Measurements from ENCODE around the gene ATP9A. TPM values are rescaled to one million over a fixed set of nuclear protein-coding genes. Genes with fewer than 3 reads are reported as not detected.
A peak's percentile ranks its signal among the peaks of the same experiment; 100 is the strongest.
"Not testable (repeated sequence)": the region's sequence is repeated elsewhere in the genome, so short reads cannot be mapped to it uniquely, and the experiment has no call there.

The ATP9A gene
- total RNA-seq, 1 experiment from 2014 or later, result 18.7 TPM

DNA sequence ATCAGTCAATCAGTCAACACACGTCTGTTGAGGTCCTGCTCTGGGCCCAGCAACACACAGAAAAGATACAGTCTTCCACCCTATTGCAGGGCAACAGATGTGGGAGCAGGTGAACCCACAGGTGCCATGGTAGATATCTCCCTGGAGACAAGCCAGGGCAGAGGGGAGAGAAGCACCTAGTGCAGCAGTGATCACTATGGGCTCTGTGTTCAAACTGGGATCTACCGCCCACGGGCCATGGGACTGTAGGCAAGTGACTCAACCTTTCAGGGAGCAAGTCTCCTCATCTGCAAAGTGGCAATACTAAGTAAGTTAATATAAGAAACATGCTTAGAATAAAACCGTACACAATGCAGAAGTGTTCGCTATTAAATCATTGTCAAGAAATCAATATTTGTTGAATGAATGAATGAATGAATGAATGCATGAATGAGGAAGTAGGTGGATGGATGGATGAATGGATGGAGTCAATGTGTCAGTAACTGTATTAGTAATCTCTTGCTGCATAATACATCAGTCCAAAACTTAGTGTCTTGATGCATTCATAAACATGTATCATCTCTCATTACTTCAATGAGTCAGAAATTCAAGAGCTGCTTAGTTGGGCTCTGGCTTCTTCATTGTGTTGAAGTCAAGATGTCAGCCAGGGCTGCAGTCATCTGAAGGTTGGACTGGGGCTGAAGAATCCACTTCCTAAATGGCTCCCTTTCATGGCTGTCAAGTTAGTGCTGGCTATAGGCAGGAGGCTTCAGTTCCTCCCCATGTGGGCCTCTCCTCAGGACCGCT is 193.7 kb downstream of the ATP9A start:
- DNase-seq (ENCODE audit: low read depth), result no peak

- no peak for DNase-seq (ENCODE audit: low read depth)
These were observed 194.5 kb downstream of the ATP9A start for GRCh38 chr20:51573576-51574243.

GRCh38 chr20:51571460-51571794 is 196.8 kb downstream of the ATP9A start:
- DNase-seq (ENCODE audit: low read depth), result no peak

DNA sequence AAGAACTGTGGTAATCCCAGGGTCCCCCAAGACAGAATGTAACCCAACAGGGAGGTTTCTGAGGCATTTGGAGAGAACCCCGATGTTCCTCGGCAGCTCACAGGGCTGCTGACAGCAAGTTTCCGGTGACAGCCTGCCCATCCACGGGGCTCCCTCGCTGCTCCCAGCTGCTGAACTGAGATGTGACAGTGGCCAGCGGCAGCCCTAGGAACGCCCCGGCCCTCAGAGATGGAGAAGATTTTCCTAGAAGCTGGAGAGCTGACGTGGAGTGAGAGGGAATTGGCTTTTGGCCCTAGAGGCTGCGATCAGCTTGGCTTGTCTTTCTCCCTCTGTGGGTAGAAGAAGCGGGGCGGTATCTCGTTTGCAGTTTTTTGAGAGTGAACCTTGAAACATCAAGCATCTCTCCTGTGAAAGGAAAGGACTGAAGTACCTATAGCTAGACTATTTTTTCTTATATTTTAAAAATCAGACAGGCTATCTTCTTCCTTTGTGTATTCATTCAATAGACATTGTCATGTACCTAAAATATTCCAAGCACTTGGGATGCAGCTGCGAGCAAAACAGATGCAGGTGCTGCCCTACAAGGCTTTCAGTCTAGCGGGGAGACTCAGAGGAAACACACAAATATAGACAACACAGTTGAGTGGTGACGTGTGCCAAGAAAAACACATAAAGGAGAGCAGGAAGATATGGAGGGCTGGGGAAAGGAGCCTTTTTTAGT is 197.3 kb downstream of the ATP9A start:
- no peak for DNase-seq (ENCODE audit: low read depth)

DNA sequence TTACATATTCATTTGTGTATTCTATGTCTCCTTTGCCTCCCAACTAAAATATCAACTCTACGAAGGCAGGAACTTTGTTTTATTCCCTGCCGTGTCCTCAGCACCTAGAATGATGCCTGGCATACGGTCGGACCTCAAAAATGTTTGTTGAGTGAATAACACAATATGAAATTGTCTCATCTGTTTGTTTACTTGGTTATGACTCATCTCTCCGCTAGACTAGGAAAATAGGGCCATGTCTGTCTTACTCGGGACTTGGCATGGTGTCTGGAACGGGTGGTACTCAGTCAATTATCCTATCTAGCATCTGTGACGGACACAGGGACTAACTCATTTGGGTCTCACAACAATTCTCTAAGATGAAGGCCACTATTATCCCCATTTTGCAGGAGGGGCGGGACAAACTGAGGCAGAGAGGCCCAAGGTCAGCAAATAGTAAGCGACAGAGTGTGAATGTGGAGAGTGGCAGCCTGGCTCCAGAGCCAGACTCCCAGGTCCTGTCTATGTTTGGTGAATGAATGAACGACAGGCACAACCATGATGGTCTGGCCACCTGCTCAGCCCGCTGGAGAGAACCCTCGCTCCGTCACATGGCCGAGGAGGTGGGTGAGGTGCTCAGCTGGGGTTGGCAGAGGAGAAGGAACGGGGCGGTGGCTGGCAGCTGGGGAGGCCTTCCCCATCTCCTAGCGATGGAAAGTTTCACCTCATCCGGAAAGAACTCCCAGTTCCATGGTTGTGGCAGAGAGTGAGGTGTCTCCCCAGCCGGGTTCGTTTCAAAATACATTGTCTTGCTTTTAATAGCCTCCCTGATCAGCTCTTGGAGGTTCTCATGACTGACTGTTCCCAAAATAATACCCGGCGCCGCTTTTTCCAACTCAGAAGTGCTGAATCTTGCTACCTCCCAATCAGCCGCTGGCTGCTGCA is 198.1 kb downstream of the ATP9A start:
- DNase-seq (ENCODE audit: low read depth), result peak; percentile 65

DNA sequence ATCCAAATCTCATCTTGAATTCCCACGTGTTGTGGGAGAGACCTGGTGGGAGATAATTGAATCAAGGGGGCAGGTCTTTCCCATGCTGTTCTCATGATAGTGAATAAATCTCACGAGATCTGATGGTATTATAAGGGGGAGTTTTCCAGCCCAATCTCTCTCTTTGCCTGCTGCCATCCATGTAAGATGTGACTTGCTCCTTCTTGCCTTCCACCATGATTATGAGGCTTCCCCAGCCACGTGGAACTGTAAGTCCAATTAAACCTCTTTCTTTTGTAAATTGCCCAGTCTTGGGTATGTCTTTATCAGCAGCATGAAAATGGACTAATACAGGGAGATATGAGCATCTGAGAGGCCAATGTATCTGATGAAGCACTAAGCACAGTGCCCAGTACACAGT is 199.7 kb downstream of the ATP9A start:
- DNase-seq (ENCODE audit: low read depth), result not testable (repeated sequence)

GRCh38 chr20:51567622-51568021 is 200.6 kb downstream of the ATP9A start:
- DNase-seq (ENCODE audit: low read depth), result no peak

DNA sequence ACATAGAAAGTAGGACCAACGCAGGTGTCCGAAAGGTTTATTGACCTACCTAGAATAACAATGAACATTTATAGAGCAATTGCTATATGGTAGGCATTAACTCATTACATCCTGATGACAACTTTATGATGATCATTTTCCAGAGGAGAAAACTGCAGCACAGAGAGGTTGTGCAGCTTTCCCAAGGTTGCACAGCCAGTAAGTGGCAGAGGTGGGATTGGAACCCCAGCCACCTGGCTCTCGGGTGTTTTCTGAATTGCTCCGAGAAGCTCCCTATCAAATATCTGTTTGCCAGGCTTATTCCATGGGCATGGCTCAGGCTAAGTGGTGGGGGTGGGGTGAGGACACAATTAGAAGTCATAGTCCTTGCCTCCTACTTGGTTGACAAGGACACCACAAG is 201.6 kb downstream of the ATP9A start:
- DNase-seq (ENCODE audit: low read depth), result no peak

DNA sequence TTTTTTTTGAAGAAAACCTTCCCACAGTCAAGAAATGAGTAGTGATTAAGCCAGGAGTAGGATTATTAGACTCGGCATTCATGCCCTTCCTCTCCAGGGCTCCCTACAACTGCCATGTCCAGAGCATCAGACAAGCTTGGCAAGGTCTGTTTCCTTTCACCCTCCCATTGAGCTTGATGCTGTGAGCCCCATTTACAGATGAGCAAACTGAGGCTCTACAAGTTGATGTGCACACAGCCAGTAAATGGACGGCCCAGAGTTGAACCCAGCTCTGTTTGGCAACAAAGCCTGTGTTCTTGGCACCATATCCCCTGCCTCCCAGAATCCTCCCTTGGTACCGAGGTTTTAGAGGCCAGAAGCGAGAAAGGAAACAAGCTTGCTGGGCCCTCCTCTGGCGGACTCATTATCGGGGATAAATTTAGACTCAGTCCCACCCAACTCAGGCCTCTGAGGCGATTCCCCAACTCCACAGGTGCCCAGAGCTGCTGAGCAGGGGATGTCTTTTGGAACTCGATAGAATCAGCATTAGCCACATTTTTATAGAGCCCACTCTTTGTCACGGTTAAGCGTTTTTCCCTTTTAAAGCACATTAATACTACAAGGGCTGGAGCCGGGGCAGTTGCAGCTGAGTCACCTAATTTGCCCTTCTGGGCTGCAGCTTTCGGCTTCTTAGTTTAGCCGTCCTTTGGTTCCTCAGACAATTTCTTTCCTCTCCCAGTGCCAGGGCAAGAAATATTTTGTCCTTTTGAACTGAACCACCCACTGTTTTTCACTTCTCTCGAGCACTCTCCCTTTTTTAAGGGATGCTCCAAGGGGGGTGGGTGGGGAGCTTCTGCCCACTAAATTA is 202.7 kb downstream of the ATP9A start:
- peak; percentile 84 for DNase-seq (ENCODE audit: low read depth)

DNA sequence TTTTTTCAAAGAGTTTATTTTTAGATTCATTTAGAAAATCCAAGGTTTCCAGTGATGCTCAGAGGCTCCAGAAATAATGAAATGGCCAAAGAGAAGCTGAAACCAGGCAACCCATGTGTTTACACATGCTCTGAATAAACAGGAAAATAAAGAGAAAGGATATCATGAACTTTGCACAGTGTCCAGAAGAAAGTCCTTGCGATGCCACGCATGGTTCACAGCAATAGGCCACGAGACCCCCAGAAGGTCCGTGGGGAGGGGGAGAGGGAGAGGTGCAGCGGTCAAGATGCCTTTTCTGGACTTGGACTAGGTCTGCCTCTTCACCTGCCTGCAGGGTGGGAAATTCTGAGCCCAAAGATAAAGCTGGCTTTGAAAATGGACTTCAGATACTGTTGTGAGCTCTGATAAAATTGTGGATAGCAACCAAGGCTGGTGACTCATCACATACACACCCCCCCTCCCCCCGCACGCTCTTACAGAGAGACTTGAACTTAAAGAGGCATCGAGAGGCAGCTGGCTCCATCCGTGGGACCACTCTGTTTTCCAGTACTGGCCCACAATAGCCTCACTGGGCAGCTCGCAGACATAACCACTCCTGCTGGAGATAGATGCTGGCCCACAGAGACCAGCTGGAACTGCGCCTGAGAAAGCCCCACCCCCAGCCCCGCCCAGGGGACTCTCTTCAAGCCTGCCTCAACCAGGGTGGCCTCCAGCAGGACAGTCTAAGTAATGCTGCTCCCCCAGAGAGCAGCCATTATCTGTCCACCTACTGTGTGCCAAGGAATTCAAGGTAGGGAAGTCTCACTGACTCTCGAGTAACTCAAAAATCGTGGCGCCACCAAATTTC is 204.5 kb downstream of the ATP9A start:
- peak; percentile 97 for DNase-seq (ENCODE audit: low read depth)

- no peak for DNase-seq (ENCODE audit: low read depth)
These were observed 205.1 kb downstream of the ATP9A start for GRCh38 chr20:51563174-51563485.

- DNase-seq (ENCODE audit: low read depth), result peak; percentile 99
These were observed 205.6 kb downstream of the ATP9A start for GRCh38 chr20:51562332-51563173.

GRCh38 chr20:51562027-51562331 is 206.2 kb downstream of the ATP9A start:
- DNase-seq (ENCODE audit: low read depth), result peak; percentile 62

- DNase-seq (ENCODE audit: low read depth), result peak; percentile 28
These were observed 207.5 kb downstream of the ATP9A start for GRCh38 chr20:51560550-51561307.

DNA sequence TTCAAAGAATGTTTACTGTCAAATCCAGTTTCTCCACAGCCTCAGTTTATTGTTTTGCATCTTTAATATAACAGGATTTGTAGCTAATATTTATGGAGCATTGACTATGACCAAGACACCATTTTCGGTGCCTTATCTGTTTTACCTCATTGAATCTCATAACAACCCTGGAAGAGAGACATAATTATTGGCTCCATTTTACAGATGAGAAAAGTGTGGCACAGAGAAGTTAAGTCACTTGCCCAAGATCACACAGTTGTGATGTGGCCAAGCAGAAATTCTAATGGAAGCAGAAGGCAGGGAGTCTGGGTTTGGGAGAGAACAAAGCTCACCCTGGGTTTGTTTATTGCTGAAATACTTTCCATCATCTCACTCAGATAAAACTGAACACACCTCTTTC is 208.1 kb downstream of the ATP9A start:
- no peak for DNase-seq (ENCODE audit: low read depth)

DNA sequence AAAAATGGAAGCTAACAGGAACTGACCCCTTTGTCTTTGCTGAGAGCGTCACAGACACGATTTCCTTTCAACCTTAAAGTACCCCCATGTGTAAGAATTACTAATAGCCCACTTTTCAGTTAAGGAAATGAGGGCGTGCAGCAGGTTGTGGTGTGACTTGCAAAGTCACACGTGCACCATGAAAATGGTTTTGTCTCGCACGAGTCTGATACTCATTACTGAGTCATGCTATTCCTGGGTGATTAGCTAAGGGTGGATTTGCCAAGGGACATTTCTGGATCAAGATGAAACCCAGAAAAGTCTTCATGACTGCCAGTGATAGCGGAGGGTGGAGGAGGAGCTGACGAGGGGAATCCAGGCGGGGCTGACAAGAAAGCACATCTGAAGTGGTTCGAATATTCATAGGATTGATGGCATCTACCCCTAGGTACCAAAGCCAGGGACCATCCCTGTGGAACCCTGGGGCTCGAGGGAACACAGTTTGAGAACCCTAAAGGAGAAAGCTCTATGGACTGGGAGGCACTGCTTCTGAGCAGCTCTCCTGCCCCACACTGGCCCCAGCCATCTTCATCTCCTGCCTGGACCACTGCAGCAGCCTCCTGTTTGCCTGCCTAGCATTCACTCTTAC is 213.5 kb downstream of the ATP9A start:
- DNase-seq (ENCODE audit: low read depth), result peak; percentile 95

DNA sequence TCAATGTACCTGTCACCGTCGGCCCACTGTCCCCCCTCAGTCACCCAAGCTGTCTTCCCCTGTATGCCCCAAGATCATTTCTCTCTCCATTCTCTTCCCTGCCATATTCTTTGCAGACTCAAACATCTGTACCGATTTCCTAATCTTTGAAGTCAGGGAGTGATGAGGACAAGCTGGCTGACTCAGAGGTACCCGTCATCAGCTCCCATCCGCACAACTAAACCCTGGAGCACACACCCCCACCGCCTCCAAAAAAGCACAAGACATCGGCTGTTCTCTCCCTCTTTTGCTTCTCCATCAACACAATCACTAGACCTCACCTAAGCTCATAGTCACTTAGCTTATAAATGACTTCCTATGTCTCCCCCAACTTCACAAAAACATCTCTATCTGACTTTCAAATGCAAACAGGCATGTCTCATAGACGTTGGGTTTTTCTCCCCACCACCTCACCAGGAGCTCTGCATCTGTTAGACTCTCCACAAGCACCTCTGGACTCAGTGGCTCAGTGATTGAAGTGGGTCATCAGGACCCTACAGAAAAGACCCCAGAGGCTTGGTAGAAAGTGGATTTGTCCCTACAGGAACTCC is 214.2 kb downstream of the ATP9A start:
- DNase-seq (ENCODE audit: low read depth), result peak; percentile 85

DNA sequence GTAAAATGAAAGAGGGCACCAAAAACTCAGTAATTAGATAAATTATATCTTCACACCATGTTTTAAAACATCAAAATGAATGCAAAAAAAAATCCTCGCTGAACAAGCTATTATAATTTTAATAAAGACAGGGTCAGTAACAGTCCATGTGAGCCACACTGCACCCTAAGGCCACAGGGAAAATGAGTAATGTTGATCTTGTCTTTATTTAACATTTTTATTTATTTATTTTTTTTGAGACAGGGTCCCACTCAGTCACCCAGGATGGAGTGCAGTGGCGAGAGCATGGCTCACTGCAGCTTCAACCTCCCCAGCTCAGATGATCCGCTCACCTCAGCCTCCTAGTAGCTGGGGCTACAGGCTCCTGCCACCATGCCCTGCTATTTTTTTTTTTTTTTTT is 217.0 kb downstream of the ATP9A start:
- DNase-seq (ENCODE audit: low read depth), result no peak
